ENCODE data around the gene NDUFC2.
A peak's percentile ranks its signal among the peaks of the same experiment; 100 is the strongest.
"Not testable (repeated sequence)": the region's sequence is repeated elsewhere in the genome, so short reads cannot be mapped to it uniquely, and the experiment has no call there.

NDUFC2 gene

DNA sequence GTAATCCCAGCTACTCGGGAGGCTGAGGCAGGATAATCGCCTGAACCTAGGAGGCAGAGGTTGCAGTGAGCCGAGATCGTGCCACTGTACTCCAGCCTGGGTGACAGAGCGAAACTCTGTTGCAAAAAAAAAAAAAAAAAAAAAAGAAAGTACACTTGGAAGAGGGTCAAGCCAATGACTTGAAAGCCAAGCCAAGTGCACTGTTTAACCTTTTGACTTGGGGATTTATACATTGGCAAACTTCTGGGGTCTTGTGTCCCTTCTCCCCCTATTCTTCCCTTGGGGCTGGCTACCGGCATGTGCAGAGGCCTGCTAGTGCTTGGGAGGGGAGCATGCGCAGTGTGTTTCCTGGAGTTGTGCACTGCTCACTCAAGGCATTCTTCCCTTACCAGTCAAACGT, 30.3 kb downstream of the NDUFC2 start:
- DNase-seq = no peak

DNA sequence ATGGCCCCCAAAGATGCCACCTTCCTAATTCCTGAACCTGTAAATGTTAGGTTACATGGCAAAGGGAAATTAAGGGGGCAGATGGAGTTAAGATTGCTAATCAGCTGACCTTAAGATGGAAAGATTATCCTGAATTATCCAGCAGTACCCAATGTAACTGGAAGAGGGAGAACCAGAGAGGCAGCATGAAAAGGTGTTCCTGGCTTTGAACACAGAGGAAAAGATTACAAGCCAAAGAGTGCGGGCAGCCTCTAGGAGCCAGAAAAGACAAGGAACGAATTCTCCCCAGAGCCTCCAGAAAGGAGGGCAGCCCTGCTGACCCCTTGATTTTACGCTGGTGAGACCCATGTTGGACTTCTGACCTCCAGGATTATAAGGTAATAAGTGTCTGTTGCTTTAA, 31.1 kb downstream of the NDUFC2 start:
- no peak for DNase-seq

DNA sequence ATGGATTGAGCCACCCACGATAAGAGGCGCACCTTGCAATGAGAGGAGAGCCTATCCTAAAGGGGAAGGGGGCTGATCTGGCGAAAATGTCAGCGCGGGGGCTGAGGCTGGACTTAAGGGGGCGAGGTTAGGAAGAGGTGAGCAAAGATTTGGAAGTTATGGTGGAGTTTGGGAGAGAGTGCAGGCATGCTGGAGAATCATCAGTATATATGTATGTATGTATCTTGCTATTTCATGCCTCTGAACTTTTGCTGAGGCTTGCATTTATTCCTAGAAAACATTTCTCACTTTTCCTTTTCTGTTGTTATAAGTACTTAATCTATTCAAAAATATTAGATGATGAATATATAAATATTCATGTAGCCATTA, 33.2 kb downstream of the NDUFC2 start:
- no peak for DNase-seq

DNA sequence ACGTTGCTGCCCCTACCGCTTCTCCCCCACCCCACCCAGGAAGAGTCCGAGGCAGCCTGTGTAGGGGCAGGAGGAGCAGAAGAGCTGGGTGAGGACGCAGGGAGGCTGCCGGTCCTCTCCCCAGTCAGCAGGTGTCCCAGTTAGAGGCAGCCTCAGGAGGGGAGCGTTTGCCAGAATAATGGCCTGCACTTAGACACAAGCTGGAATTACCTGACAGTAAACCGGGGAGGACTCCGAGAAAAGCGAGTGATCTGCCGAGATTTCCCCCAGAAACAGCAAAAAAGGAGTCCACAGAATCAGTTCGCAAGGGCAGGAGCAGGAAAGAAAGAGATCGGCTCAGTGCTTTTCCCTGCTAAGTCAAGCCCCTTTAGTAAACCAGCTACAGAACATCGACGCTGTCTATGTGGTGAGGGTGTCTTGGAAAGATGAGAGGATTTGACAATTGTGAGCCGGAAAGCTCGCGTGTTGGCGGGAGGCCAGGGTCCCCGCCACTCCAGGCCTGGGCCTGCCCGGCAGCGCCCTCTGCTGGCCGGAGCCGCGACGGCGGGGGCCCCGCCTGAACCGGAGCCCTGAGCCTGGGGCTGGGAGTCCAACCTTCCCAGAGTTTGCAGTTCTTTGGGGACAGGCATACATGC, 33.7 kb downstream of the NDUFC2 start:
- peak; percentile 84 to 90 (median 86) for DNase-seq

DNA sequence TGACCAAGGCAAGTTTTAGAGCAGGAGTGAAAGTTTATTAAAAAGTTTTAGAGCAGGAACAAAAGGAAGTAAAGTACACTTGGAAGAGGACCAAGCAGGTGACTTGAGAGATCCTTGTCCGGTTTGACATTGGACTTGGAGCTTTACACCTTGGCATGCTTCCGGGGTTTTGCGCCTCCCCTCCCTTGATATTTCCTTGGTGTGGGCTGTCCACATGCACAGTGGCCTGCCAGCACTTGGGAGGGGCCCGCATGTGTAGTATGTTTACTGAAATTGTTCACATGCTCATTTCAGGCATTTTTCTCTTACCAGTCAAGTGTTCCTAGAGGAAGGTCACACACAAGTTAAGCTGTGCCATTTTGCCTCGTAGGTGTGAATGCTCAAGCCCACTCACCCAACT, 35.0 kb downstream of the NDUFC2 start:
- no peak for DNase-seq

DNA sequence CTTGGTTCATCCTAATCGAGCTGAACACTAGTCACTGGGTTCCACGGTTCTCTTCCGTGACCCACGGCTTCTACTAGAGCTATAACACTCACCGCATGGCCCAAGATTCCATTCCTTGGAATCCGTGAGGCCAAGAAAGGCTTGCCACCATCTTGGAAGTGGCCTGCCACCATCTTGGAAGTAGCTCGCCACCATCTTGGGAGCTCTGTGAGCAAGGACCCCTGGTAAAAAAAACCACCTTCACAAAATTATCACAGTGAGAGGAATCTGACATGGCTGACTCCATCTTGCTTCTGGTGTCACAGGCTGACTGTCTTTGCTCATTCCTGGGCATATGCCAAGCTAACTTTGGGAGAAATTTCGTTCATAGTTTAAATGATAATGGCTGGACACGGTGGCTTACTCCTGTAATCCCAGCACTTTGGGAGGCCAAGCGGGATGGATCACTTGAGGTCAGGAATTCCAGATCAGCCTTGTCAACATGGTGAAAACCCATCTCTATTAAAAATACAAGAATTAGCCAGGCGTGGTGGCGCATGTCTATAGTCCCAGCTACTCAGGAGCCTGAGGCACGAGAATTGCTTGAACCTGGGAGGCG, 37.7 kb downstream of the NDUFC2 start:
- no peak for DNase-seq

DNA sequence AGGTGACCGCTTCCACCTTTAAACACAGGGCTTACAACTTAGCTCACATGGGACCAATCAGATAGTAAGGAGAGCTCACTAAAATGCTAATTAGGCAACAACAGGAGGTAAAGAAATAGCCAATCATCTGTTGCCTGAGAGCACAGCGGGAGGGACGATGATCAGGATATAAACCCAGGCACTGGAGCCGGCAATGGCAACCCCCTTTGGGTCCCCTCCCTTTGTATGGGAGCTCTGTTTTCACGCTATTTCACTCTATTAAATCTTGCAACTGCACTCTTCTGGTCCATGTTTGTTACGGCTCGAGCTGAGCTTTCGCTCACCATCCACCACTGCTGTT, 38.3 kb downstream of the NDUFC2 start:
- DNase-seq = not testable (repeated sequence)

DNA sequence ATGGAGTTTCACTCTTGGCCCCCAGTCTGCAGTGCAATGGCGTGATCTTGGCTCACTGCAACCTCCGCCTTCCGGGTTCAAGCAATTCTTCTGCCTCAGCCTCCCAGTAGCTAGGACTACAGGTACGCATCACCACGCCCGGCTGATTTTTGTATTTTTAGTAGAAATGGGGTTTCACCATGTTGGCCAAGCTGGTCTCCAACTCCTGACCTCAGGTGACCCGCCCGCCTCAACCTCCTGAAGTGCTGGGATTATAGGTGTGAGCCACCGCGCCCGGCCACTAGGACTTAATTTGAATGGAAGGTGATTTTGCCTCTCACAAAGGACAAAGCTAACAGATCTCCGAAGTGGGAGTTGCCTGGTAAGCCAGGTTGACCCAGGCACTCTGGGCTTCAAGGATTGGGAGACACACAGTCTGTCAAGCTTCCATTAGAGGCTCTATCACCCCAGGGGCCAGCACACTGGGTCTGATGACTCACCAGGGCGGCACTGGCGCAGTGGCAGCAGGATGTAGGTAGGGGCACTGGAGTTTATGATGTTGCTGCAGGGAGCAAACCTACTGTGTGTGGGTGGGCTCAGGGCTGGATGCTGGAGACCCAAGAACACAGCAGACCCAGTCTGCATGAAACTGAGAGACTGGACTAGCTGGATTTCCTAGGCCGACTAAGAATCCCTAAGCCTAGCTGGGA, 38.8 kb downstream of the NDUFC2 start:
- no peak for DNase-seq

DNA sequence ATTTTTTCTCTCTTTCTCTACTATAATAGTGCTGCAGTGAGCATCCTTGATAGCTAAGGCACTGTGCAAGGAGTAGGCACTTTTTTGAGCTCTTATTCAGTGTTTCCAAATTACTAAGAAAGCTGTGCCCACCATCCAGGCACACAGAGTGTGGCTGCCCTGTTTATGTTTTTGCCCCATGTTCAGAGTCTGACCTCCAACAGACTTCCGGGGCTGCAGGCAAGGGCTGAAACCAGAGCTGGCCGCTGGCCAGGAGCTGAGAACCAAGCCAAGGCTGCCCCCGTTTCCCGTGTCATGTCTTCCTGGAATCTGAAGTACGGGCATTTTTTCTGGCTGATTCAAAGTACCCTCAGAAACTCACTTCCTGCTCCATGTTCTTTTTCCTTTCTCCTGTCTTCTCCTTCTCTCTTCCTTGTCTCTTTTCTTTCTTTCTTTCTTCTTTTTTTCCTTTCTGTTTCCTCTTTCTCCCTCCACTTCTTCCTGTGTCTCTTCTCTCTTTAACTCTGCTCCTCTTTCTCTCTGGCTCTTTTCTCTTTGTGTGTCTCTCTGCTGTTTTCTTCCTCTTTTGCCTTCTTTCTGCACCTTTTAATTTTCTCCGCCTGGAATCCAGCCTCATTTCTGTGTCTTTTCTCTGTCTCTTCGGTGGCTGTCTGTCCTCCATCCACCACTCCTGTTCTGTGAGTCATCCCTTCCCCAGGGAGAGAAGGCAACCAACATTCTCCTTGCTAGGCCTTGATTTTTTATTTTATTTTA, 39.6 kb downstream of the NDUFC2 start:
- DNase-seq = peak; percentile 33 to 71 (median 45)

DNA sequence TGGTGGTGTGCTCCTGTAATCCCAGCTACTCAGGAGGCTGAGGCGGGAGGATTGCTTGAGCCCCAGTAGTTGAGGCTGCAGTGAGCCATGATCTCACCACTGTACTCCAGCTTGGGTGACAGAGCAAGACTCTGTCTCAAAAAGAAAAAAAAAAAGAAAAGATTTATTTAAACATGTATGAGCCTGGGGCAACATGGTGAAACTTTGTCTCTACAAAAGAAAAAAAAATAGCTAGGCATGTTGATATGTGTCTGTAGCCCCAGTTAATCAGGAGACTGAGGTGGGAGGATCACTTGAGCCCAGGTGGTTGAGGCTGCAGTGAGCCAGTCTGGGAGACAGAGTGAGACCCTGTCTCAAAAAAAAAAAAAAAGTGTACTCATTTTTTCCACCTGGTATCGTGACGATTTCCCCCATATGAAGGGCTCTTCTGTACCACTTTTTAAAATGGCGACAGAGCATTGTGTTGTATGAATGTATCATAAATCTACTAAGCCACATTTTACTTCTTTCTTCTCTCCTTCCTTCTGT, 40.2 kb downstream of the NDUFC2 start:
- no peak for DNase-seq

DNA sequence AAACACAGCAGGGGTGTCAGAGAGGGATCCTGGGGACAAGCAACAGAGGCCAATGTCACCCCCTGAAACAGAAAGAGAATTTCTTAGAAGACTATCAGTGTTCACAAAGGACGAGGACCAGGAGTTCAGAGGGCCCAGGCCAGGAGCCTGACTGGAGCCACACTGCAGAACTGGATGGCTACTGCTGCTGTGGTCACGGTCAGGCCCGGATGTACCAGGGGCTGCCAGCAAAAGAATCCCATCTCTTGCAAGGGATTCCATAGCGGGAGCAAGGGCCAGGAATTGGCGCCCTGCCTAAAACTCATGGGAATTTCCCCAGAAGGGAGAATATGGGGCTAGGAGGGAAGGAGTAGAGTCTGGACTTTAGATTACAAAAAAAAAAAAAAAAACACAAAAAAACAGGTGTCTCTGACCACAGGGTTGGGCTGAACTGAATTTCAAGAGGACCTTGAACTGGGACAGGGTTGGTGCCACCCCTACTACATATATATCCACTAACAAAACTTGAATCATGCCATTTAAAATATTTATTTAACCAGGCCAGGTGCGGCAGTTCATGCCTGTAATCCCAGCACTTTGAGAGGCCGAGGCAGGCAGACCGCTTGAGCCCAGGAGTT, 40.9 kb downstream of the NDUFC2 start:
- no peak for DNase-seq

DNA sequence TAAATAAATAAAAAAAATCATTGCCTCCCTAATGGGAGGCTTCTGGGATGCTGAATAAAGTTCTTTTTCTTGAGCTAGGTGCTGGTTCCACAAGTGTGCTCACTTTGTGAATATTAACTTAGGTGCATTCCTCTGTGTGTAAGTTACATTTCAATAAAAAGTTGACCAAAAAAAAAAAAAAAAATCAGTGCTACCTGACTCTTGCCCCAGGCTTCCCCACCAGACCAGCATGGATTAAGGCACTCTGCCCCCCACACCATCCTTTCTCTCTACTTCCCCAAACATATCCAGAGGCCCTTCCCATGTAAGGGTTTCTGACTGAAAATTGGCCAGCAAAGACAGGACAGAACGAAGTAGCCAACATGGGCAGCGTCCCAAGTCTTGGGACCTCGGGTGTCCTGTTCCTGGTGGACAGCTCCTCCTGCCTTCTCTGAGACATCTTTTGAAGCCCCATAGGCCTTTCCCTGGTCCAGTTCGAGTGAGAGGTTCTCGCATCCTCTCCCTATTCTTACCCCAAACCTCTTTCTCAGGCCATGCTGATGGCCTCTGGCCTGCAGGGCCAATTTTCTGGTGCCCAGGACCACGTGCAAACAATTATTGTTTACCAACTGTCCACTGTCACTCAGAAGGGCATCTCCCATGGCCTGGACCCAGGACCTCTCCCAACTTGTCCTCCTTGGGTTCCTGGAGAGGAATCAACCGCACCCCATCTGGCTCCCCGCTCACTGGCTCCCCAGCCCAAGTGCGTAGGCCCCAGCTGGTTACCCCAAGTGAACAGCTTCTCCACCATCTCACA, 41.6 kb downstream of the NDUFC2 start:
- no peak for DNase-seq

DNA sequence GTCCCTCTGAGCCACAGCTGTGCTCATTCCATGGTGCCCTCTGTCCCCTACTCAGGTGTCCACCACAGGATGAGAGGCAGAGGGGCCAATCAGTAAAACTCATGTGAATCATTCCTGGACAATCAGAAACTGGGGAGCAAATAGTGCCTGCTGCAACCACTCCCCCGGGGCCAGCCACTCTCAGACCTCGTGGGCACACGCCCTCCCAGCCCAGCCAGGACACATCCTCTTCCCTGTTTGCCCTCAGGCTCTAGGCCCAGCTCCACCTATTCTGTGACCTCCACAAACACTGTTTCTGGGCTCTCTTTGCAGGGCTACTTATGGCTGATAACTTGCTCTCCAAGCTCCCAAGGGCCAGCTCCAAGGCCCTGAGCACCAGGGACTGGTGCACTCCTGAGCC, 42.6 kb downstream of the NDUFC2 start:
- no peak for DNase-seq

DNA sequence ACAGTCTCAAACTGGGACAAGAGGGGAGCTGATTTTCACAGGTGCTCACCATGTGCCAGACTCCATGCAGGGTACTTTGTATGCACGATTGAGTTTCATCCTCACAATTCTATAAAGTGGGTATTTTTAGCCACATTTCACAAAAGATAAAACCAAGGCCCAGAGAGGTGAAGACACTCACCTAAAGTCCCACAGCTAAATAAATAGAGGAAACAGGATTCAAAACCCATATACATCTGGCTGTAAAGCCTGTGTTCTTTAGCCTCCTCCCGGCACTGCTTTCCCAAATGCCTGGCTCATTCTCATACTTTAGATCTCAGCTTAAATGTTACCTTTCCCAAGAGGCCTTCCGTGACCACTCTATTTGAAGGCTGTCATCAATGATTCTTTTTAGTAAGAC, 43.3 kb downstream of the NDUFC2 start:
- DNase-seq = no peak

DNA sequence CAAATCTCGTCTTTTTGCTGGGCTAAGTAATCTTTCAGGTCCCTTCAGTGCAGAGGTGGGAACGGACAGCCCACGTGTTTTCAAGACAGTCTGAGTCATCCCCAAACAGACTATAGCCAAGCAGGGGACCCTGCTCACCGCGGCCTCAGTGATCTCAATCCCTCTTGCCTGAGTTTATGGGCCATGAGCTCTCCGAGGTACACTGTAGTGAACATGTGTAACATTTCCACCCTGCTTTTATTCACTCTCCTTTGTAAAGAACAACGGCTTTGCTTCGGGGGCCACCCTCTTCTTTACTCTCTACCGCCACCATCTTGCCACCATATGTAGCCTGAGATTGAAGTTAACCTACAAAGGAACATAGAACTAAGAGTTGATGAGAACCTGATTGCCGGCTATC, 45.0 kb downstream of the NDUFC2 start:
- DNase-seq = no peak

DNA sequence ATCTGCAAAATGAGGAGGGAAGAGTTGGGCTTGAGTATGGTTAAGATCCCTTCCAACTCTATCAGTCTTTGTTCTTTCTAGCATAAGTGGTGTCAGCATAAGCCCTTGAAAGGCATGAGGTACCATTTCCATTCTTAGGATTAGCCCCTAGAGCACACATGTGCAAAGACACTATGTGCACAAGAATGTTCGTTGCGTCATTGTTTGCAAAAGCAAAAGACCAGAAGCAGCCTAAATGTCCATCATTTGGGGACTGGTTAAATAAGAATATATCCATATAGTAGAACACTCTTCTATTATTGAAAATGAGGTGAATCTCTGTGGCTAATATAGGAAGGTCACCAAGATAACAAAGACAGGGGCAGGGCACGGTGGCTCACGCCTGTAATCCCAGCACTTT, 46.6 kb downstream of the NDUFC2 start:
- no peak for DNase-seq

DNA sequence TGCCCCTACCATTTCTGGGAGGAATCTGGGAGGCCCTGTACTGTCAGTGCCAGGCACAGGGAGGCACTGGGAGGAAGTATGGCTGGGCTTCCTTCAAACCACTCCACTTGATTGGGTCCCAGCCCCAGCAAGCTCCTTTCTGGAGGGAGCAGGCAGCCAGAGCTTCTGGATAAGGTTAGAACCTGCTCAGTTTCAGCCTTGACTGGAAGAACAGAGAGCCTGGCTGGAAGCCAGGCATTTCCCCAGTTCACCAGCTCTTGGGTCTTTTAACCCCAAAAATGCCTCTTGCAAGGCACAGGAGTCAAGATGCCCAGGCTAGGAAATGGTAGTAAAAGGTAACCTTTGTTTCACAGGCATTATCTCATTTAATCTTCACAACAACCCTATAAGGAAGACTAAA, 47.6 kb downstream of the NDUFC2 start:
- DNase-seq = no peak

DNA sequence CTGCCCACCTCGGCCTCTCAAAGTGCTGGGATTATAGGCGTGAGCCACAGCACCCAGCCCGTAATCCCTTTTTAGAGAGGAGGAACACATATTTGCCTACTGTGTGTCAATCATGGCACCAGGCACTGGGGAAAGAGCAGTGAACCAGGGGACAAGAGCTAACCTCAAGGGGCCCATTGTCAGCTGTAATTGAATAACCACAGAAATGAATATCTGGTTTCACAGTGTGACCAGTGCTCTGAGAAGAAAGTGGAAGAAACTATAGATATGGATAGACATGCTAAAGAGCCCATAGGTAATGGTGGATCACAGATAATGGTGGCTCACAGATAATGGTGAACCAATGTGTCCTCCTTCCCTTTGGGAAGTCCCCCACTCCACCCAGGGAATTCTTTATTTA, 48.0 kb downstream of the NDUFC2 start:
- DNase-seq = no peak

DNA sequence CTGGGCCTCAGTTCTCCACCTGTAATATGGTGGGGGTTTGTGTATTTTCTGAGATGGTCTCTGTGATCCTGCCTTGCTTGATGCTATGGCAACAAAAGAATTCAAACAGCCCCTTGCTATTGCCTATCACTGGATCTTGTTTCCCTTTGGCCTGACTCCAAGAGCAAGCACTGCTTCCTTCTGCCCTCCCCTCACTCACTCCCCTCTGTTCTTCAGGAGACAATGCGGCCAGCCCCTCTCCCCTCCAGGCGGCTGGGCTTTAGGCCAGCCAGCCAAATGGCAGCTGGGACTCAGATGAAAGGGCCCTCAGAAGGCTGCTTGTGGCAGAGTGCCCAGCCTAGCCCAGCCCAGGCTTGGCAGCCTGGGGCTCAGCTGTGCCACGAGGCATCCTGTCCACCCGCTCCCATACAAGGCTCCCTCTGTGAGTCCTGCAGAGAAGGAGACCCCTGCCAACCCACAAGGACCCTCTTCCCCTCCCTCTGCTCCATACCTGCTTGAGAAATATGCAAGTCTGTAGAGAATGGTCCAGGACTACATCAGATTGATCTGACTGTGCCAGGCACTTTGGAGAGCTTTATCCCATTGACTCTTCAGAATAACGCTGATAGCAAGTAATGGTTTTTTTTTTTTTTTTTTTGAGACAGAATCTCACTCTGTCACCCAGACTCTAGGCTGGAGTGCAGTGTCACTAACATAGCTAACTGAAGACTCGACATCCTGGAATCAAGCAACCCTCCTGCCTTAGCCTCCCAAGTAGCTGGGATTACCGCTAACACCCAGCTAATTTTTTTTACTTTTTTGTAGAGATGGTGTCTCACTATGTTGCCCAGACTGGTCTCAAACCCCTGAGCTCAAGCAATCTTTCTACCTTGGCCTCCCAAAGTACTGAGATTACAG, 49.0 kb downstream of the NDUFC2 start:
- peak; percentile 80 to 97 (median 85) for DNase-seq

DNA sequence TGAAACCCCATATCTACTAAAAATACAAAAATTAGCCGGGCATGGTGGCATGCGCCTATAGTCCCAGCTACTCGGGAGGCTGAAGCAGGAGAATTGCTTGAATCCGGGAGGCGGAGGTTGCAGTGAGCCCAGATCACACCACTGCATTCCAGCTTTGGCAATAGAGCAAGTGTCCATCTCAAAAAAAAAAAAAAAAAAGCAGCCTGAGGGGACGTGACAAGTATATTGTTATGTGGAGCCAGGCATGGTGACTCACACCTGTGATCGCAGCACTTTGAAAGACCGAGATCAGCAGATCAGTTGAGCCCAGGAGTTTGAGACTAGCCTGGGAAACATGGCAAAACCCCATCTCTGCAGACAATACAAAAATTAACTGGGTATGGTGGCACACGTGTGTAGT, 51.2 kb downstream of the NDUFC2 start:
- not testable (repeated sequence) for DNase-seq

DNA sequence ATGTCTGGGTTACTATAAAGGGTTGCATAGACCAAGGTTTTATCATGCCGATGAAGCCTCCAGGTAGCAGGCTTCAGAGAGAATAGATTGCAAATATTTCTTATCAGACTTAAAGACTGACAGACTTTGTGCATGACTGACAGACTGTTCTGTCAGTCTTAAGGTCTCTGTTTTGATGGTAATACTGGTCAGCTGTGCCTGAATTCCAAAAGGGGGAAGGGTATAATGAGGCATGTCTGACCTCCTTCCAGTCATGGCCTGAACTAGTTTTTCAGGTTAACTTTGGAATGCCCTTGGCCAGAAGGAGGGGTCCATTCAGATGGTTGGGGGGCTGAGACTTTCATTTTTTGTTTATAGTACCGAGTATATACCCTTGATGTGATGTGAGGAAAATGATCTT, 51.9 kb downstream of the NDUFC2 start:
- no peak for DNase-seq

Data from NCI-H1417 (cell line).